GM12865 (cell line): ENCODE data around the gene ARIH2.

ENCODE experiments used
- DNase-seq: peaks from one replicate; pipeline ENCODE4 v3.0.0; 2010; ENCODE audit warnings: low read depth
- H3K4me3 ChIP-seq: 2 replicates; pipeline ENCODE4 v1.5.1; 2011; ENCODE audit warnings: mild to moderate bottlenecking, low read depth, low read length, control low read depth
- TF ChIP-seq, protein P1 (sequence below): IDR thresholded peaks from 2 replicates; pipeline ENCODE4 v1.5.1; 2011; ENCODE audit warnings: low read length, control low read depth, low read depth, inconsistent platforms; ENCODE audit not compliant: insufficient read depth; ENCODE audit errors: missing control alignments

The ARIH2 gene

DNA sequence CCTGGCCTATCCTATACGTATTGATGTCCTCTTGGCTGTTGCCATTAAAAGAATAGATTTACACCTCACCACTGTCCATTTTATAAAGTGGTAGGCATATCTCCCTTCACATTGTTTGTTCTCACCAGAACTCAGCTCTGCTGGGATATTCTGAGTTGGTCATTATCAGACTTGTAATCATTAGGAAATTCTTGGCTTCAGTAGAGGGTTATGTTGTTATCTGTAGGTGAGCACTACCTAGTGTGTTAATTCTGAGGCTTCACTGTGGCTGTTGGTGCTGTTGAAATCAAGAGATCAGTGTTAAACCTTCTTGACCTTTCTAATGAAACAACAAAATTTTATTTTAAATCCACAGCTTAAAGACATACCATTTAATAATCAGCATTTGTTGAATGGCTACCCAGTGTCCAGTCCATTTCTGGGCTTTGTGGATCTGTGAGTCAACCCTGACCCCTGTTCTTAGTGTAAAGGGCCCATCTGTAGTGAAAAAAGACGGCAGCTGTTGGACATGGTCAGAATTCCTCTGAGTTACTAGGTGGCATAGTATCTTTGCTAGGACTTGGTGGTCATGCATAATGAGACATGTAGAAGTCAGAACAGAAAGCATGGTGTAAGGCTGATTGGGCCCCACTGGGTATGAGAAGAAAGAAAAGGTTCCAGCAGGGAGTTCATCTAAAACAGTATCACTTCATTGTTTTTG is 38.5 kb downstream of the ARIH2 start:
- H3K4me3 ChIP-seq: no peak overlapping the region
- no peak for DNase-seq
- TF ChIP-seq, protein P1, sequence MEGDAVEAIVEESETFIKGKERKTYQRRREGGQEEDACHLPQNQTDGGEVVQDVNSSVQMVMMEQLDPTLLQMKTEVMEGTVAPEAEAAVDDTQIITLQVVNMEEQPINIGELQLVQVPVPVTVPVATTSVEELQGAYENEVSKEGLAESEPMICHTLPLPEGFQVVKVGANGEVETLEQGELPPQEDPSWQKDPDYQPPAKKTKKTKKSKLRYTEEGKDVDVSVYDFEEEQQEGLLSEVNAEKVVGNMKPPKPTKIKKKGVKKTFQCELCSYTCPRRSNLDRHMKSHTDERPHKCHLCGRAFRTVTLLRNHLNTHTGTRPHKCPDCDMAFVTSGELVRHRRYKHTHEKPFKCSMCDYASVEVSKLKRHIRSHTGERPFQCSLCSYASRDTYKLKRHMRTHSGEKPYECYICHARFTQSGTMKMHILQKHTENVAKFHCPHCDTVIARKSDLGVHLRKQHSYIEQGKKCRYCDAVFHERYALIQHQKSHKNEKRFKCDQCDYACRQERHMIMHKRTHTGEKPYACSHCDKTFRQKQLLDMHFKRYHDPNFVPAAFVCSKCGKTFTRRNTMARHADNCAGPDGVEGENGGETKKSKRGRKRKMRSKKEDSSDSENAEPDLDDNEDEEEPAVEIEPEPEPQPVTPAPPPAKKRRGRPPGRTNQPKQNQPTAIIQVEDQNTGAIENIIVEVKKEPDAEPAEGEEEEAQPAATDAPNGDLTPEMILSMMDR: no peak

DNA sequence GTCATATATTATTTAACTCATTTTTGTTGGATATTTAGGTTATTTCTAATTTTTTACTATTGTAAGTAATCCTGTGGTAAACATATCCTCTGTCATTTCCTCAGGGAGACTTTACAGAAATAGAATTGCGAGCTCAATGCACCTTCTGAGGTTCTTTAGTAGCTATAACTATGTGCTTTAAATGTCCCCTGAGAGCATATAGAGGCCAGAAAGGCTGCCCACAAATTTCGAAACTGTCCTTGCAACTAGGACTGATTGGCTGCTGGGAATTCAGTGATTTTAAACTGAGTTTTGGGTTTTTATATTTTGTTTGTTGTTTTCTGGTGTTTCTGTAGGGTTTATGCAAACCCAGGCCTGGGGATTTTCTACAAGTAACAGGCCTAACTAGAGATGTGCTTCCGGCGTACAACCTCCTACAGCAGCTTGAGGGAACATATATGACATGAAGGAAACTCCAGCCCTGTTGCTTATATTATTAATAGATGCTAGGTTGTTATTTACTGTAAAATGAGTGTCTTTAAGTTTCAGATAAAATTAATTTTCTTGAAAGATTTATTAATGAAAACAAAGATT is 42.3 kb downstream of the ARIH2 start:
- TF ChIP-seq, protein P1: no peak
- no peak overlapping the region for H3K4me3 ChIP-seq
- peak; percentile 69 for DNase-seq

- TF ChIP-seq, protein P1: no peak
- no peak for DNase-seq
- H3K4me3 ChIP-seq: no peak overlapping the region
These were observed 43.7 kb downstream of the ARIH2 start for GRCh38 chr3:48962340-48962739.

- H3K4me3 ChIP-seq: no peak overlapping the region
- no peak for DNase-seq
- TF ChIP-seq, protein P1: no peak
These were observed 44.3 kb downstream of the ARIH2 start for GRCh38 chr3:48962939-48963338.

DNA sequence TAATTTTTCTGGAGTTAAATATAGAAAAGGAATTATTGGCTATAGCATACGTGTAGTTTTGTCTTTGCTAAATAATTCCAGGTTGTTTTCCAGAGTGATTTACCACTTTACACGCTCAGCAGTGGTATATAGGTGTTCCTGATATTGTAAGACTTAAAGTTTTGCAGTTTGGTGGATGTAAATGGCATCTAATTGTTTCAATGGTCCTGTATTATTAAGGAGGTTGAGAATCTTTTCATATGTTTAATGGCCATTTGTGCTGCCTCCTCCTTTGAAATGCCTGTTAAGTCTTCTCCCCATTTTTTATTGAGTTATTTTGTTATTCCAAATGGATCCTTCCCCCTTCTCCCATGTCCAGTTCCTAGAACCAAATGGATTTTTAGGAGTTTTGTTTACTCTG is 44.9 kb downstream of the ARIH2 start:
- TF ChIP-seq, protein P1: no peak
- no peak overlapping the region for H3K4me3 ChIP-seq

GRCh38 chr3:48966367-48966766 is 47.7 kb downstream of the ARIH2 start:
- TF ChIP-seq, protein P1: no peak
- no peak overlapping the region for H3K4me3 ChIP-seq
- DNase-seq: peak; percentile 20

More for the DNA sequence above, 44.9 kb downstream of the ARIH2 start:
- DNase-seq: no peak
